Measurements from ENCODE around the gene GOLGA8A. TPM values are rescaled to one million over a fixed set of nuclear protein-coding genes. Genes with fewer than 3 reads are reported as not detected.

GOLGA8A gene
- total RNA-seq, 1 experiment from 2014 or later = 55.0 TPM

Other genes with a start within 250 kb of the GOLGA8A start
- 53.2 and 55.1 TPM in 2 replicates for gene KATNBL1, start 227.7 kb downstream of the GOLGA8A start, total RNA-seq (2021)
- 125 and 141 TPM in 2 replicates for gene EMC4, start 212.8 kb downstream of the GOLGA8A start, total RNA-seq (2021)
- gene SLC12A6, start 100.0 kb downstream of the GOLGA8A start, total RNA-seq (2021) = 17.2 and 17.4 TPM in 2 replicates
- 200 and 208 TPM in 2 replicates for gene NOP10, start 94.7 kb downstream of the GOLGA8A start, total RNA-seq (2021)
- not detected in 2 replicates for gene NUTM1, start 94.5 kb downstream of the GOLGA8A start, total RNA-seq (2021)
- 37.8 and 53.1 TPM in 2 replicates for gene LPCAT4, start 70.6 kb downstream of the GOLGA8A start, total RNA-seq (2021)
- gene GOLGA8B, start 145.8 kb upstream of the GOLGA8A start, total RNA-seq (2021) = 36.0 and 47.5 TPM in 2 replicates